HepG2 (cell line): Measurements from ENCODE around the gene FKBP8. TPM values are rescaled to one million over a fixed set of nuclear protein-coding genes. Genes with fewer than 3 reads are reported as not detected.
A peak's percentile ranks its signal among the peaks of the same experiment; 100 is the strongest.

Experiments used
- ADNP ChIP-seq: sonication (generic); formaldehyde crosslinking; IDR thresholded peaks from 2 replicates; pipeline ENCODE4 v1.4.0; 2020; ENCODE audit warnings: missing genetic modification reagents
- ARNT2 ChIP-seq: sonication (generic); formaldehyde crosslinking; IDR thresholded peaks from 2 replicates; pipeline ENCODE4 v1.8.0; 2022; ENCODE audit warnings: mild to moderate bottlenecking, low read depth, missing genetic modification reagents, moderate library complexity
- BHLHE40 ChIP-seq: IDR thresholded peaks from 2 replicates; pipeline ENCODE4 v1.6.1; 2011; ENCODE audit warnings: low read length, improper control_type of control experiment
- HDAC2 ChIP-seq: sonication (generic); formaldehyde crosslinking; IDR thresholded peaks from 2 replicates; pipeline ENCODE4 v1.4.0; 2020; ENCODE audit warnings: missing genetic modification reagents
- KAT7 ChIP-seq: IDR thresholded peaks from 2 replicates; pipeline ENCODE4 v1.6.1; 2018; ENCODE audit warnings: borderline replicate concordance, missing compliant biosample characterization
- KLF6 ChIP-seq: IDR thresholded peaks from 2 replicates; pipeline ENCODE4 v1.8.0; 2016; ENCODE audit warnings: missing biosample characterization, missing genetic modification reagents
- NAIF1 ChIP-seq: sonication (generic); formaldehyde crosslinking; IDR thresholded peaks from 2 replicates; pipeline ENCODE4 v1.5.0; 2020; ENCODE audit warnings: mild to moderate bottlenecking, missing genetic modification reagents, borderline replicate concordance
- NBN ChIP-seq: fragments of 450-650 bp; conservative IDR thresholded peaks from 2 replicates; pipeline ENCODE4 v1.6.1; 2017
- SIX4 ChIP-seq: sonication (generic); formaldehyde crosslinking; IDR thresholded peaks from 2 replicates; pipeline ENCODE4 v1.4.0; 2020; ENCODE audit warnings: missing genetic modification reagents
- TBP ChIP-seq: sonication (generic); formaldehyde crosslinking; IDR thresholded peaks from 2 replicates; pipeline ENCODE4 v1.5.0; 2020; ENCODE audit warnings: missing genetic modification reagents
- THRA ChIP-seq: sonication (generic); formaldehyde crosslinking; IDR thresholded peaks from 2 replicates; pipeline ENCODE4 v1.4.0; 2020; ENCODE audit warnings: missing genetic modification reagents, borderline replicate concordance
- ZFP82 ChIP-seq: sonication (generic); formaldehyde crosslinking; IDR thresholded peaks from 2 replicates; pipeline ENCODE4 v1.5.1; 2020; ENCODE audit warnings: mild to moderate bottlenecking, missing genetic modification reagents, borderline replicate concordance
- ZFX ChIP-seq: sonication (generic); formaldehyde crosslinking; IDR thresholded peaks from 2 replicates; pipeline ENCODE4 v1.4.0; 2020; ENCODE audit warnings: mild to moderate bottlenecking, low read depth, missing genetic modification reagents, moderate library complexity
- ZNF629 ChIP-seq: sonication (generic); formaldehyde crosslinking; conservative IDR thresholded peaks from 2 replicates; pipeline ENCODE4 v1.5.0; 2020; ENCODE audit warnings: missing genetic modification reagents
- ZNF749 ChIP-seq: sonication (generic); formaldehyde crosslinking; IDR thresholded peaks from 2 replicates; pipeline ENCODE4 v1.8.0; 2022; ENCODE audit warnings: mild to moderate bottlenecking, missing genetic modification reagents, moderate library complexity, borderline replicate concordance
- ZSCAN12 ChIP-seq: sonication (generic); formaldehyde crosslinking; IDR thresholded peaks from 2 replicates; pipeline ENCODE4 v1.9.0; 2021; ENCODE audit warnings: mild to moderate bottlenecking, missing genetic modification reagents
- polyA plus RNA-seq, 8 experiments: library from polyadenylated mRNA; depleted of rRNA in 3 of 8; stranded (reverse) in 7 of 8; unstranded in 1 of 8; fragments of >200 nt; fragmentation: Illumina TruSeq in 4 of 8; extraction: Trizol in 4 of 8; gene quantifications; 2 replicates each; pipeline versions ENCODE4 v1.2.1 to v1.2.3, GENCODE V29; 2011 to 2016; ENCODE audit warnings: low read depth in 4 of 8, missing spikeins in 1 of 8, mixed read lengths in 1 of 8; ENCODE audit not compliant: insufficient read depth in 1 of 8
- total RNA-seq, 5 experiments: library from RNA; depleted of rRNA; stranded (reverse); fragments of >200 nt; fragmentation: Illumina TruSeq; extraction: Trizol; gene quantifications; 2 replicates each; pipeline ENCODE4 v1.2.3, GENCODE V29; 2016; ENCODE audit warnings: low read depth in 1 of 5
- TF ChIP-seq, protein P1 (sequence below): sonication (generic); formaldehyde crosslinking; IDR thresholded peaks from 2 replicates; pipeline ENCODE4; 2020; ENCODE audit warnings: missing genetic modification reagents, mild to moderate bottlenecking, borderline replicate concordance
- TF ChIP-seq, protein P2 (sequence below): sonication (generic); formaldehyde crosslinking; conservative IDR thresholded peaks from 2 replicates; pipeline ENCODE4 v1.4.0; 2020; ENCODE audit warnings: missing genetic modification reagents
- TF ChIP-seq, protein P3 (sequence below): sonication (generic); formaldehyde crosslinking; IDR thresholded peaks from 2 replicates; pipeline ENCODE4 v1.4.0; 2020; ENCODE audit warnings: missing genetic modification reagents

The FKBP8 gene
- total and polyA plus RNA-seq, 2 of the 13 experiments (the other 11 are each of a cell fraction or from before 2014, with no cell fraction given): 81.7 to 93.9 TPM

DNA sequence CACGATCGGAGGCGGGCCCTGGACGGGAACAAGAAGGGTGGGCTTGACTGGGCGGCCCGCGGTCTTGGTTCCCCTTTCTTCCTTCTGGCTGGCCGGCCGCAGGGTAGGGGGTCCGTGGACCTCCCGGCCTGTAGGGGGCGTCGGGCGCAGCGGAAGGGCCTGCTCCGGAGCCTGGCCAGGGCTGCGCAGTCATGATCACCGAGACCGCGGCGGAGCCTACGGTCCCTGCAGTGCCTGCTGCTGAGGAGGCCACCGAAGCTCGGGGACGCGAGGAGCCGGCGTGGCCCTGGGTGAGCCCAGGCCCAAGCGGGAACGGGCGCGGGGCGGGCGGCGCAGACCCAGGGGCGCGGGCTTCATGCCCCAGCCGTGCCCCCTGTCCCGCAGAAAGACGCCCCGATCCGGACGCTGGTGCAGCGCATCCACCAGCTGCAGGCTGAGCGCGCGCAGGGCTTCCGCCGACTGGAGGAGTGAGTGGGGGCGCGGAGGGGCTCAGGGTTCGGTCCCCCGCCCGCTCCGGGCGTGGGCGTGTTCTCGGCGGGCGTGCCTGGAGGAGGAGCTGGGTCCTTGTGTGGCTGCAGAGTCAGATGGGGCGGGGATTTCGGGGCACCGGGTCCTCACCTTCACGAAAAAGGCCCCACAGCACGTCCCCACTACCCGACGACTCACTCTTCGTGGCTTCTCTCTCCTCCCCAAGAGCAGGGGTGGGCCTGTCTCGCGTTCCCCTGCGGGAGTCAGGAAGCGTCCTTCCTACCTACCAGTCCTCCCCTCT, 45.4 kb upstream of the FKBP8 start, which contains the start of gene REX1BD (continued):
- 0 out of 2 replicates have a peak, but pooled peaks have one; percentile 64 for TF ChIP-seq ZFP82
- peak; percentile 55 for TF ChIP-seq ZNF629
- peak; percentile 96; the same call in 1 of the 2 replicates for TF ChIP-seq KAT7
- TF ChIP-seq THRA (CRISPR knock-in tag): peak; percentile 80; the same call in 1 of the 2 replicates
- TF ChIP-seq ARNT2 (CRISPR knock-in tag): no peak; the same call in 1 of the 2 replicates
- TF ChIP-seq NBN: no peak
- TF ChIP-seq, protein P1, sequence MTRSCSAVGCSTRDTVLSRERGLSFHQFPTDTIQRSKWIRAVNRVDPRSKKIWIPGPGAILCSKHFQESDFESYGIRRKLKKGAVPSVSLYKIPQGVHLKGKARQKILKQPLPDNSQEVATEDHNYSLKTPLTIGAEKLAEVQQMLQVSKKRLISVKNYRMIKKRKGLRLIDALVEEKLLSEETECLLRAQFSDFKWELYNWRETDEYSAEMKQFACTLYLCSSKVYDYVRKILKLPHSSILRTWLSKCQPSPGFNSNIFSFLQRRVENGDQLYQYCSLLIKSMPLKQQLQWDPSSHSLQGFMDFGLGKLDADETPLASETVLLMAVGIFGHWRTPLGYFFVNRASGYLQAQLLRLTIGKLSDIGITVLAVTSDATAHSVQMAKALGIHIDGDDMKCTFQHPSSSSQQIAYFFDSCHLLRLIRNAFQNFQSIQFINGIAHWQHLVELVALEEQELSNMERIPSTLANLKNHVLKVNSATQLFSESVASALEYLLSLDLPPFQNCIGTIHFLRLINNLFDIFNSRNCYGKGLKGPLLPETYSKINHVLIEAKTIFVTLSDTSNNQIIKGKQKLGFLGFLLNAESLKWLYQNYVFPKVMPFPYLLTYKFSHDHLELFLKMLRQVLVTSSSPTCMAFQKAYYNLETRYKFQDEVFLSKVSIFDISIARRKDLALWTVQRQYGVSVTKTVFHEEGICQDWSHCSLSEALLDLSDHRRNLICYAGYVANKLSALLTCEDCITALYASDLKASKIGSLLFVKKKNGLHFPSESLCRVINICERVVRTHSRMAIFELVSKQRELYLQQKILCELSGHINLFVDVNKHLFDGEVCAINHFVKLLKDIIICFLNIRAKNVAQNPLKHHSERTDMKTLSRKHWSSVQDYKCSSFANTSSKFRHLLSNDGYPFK: no peak
- no peak for TF ChIP-seq BHLHE40
- no peak for TF ChIP-seq TBP (CRISPR knock-in tag)
- TF ChIP-seq ADNP (CRISPR knock-in tag): no peak
- 0 out of 2 replicates have a peak, but pooled peaks have one; percentile 15 for TF ChIP-seq SIX4 (CRISPR knock-in tag)
- TF ChIP-seq KLF6 (CRISPR knock-in tag): peak; percentile 21; the same call in 1 of the 2 replicates
- peak; percentile 81 for TF ChIP-seq ZFX (CRISPR knock-in tag)
- TF ChIP-seq NAIF1 (CRISPR knock-in tag): no peak; the same call in 1 of the 2 replicates
- TF ChIP-seq ZSCAN12 (CRISPR knock-in tag): no peak
- no peak for TF ChIP-seq ZNF749 (CRISPR knock-in tag)
- TF ChIP-seq, protein P2, sequence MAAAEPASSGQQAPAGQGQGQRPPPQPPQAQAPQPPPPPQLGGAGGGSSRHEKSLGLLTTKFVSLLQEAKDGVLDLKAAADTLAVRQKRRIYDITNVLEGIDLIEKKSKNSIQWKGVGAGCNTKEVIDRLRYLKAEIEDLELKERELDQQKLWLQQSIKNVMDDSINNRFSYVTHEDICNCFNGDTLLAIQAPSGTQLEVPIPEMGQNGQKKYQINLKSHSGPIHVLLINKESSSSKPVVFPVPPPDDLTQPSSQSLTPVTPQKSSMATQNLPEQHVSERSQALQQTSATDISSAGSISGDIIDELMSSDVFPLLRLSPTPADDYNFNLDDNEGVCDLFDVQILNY: peak; percentile 64
- TF ChIP-seq, protein P3, sequence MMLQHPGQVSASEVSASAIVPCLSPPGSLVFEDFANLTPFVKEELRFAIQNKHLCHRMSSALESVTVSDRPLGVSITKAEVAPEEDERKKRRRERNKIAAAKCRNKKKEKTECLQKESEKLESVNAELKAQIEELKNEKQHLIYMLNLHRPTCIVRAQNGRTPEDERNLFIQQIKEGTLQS (CRISPR knock-in tag): peak; percentile 69
- peak; percentile 62 for TF ChIP-seq HDAC2 (CRISPR knock-in tag)
